WI38 (cell line): ENCODE results near the gene BEGAIN.

ENCODE experiments used
- H3K4me3 ChIP-seq: 2 replicates; pipeline ENCODE4 v1.5.1; 2011; ENCODE audit warnings: low read depth, mild to moderate bottlenecking, control low read depth, low read length
- TF ChIP-seq, protein P1 (sequence below): IDR thresholded peaks from 2 replicates; pipeline ENCODE4 v1.5.1; 2012; ENCODE audit warnings: low read depth, mild to moderate bottlenecking, control low read depth, low read length

BEGAIN gene

DNA sequence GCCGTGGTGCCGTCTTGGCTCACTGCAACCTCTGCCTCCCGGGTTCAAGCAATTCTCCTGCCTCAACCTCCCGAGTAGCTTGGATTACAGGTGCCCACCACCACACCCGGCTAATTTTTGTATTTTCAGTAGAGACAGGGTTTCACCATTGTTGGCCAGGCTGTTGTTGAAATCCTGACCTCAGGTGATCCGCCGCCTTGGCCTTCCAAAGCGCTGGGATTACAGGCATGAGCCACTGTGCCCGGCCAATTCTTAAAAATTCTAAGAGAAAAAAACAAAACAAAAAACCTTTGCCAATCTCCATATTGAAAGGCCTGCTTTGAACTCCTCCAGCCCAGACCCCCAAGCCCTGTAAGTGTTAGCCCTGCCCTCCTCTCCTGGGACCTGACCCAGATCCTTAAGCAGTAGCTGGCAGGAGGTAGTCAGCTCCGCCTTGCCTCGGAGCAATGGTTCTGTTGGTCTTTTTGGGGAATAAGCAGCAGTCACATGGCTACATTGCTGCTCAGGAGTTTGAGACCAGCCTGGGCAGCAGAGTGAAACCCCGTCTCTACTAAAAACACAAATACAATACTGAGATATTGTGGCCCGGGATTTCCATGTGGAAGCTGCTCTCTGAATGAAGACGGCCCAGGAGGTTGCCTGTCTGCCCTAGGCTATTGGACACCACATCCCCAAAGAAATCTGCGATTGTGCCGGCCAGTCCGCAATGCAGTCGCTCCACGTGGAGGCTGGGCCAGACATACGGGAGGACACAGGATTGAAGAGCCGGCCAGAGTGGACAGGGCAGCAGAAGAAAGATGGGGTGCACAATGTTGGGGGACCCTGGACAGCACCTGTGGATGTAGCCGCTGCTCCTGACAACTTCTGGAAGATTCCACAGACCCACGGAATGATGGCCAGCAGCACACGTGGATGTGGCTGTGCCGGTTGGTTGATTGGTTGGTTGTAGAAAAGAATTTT, 28.8 kb upstream of the BEGAIN start:
- TF ChIP-seq, protein P1, sequence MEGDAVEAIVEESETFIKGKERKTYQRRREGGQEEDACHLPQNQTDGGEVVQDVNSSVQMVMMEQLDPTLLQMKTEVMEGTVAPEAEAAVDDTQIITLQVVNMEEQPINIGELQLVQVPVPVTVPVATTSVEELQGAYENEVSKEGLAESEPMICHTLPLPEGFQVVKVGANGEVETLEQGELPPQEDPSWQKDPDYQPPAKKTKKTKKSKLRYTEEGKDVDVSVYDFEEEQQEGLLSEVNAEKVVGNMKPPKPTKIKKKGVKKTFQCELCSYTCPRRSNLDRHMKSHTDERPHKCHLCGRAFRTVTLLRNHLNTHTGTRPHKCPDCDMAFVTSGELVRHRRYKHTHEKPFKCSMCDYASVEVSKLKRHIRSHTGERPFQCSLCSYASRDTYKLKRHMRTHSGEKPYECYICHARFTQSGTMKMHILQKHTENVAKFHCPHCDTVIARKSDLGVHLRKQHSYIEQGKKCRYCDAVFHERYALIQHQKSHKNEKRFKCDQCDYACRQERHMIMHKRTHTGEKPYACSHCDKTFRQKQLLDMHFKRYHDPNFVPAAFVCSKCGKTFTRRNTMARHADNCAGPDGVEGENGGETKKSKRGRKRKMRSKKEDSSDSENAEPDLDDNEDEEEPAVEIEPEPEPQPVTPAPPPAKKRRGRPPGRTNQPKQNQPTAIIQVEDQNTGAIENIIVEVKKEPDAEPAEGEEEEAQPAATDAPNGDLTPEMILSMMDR: no peak
- no peak overlapping the region for H3K4me3 ChIP-seq

DNA sequence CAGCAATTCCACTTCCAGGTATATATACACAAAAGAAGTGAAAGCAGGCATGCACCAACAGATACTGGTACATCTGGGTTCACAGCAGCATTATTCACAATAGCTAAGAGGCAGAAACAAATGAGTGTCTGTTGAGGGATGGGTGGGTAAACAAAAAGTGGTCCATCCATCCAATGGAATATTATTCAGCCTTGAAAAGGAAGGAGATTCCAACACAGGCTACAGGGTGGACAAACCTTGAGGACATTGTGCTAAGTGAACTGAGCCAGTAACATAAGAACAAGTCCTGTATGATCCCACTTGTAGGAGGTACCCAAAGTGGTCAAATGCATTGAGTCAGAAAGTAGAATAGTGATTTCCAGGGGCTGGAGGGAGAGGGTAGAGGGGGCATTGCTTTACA, 27.6 kb upstream of the BEGAIN start:
- no peak overlapping the region for H3K4me3 ChIP-seq
- TF ChIP-seq, protein P1: no peak

DNA sequence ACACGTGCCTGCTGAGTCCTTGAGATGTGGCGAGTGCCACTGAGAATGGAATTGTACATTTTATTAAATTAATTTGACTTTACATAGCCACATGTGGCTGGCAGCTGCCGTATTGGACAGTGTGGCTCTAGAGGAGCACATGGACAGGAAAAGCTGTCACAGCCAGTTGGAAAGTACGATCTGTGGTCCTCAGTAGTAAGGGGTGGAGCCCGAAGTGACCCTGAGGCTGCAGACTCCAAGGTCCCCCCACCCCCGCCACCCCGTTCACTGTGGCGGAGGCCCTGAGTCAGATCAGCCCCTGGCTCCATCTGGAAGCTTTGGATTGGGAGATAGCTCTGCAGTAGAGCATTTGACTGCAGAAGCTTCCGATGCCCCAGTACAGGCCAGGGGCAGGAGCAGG, 25.8 kb upstream of the BEGAIN start:
- H3K4me3 ChIP-seq: no peak overlapping the region
- TF ChIP-seq, protein P1: no peak

DNA sequence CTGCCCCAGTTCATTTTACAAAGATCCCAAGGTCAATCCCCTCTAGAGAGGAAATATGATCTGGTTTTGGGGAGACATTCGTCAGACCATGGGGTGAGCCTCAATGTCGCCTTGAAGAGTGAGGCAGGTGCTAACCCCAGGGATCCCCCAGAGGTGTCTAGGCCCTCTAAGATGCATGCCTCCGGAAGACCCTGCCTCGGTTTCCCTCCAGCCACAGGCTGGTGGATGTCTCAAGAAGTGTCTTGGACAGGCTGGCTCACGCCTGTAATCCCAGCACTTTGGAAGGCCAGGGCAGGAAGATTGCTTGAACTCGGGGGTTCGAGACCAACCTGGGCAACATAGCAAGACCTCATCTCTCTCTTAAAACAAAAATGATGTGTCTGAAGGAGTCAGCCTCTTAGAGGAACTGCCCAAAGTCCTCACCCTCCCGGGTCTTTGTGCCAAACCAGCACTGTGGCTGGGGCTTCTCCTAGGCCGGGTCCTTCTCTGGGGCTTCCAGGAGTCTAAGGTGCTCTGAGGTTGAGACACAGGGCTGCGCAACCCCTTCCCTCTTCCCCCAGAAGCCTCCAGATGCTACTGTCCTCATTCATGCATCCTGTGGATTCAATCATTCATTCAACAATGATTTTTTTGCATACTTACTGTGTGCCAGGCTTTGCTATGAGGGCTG, 24.7 kb upstream of the BEGAIN start:
- TF ChIP-seq, protein P1: no peak

DNA sequence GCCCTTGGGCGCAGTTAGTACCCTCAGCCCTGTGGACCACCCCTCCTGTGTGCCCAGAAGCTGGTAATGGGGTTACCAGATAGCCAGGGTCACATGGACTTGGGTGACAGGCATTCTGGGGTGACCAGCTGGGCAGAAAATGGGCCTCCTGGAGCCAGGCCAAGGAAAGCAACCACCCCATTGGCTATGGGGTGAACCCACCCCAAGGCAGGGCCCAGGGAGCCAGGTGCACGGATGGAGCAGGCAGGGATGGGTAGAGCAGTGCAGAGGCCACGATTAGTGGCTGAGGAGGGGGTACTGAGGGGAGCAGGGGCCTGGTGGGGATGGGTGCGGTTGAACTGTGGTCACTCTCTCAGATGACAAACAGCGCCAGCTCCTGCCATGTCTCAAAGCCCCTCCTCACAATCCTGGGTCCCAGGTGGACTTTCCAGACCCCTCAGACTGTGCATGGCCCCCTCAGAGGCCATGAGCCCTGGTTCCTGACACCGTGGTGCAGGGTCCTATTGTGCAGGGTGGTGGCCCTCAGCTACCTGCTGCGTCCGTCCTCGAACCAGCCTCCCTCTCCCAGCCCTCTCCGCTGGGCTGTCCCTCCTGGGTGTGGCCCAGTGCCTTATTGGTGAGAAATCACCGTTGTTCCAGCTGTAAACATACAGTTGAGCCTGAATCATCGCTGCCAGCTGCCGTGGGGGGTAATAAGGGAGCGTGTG, 23.4 kb upstream of the BEGAIN start:
- H3K4me3 ChIP-seq: no peak overlapping the region
- TF ChIP-seq, protein P1: no peak

More for the DNA sequence above, 24.7 kb upstream of the BEGAIN start:
- no peak overlapping the region for H3K4me3 ChIP-seq

DNA sequence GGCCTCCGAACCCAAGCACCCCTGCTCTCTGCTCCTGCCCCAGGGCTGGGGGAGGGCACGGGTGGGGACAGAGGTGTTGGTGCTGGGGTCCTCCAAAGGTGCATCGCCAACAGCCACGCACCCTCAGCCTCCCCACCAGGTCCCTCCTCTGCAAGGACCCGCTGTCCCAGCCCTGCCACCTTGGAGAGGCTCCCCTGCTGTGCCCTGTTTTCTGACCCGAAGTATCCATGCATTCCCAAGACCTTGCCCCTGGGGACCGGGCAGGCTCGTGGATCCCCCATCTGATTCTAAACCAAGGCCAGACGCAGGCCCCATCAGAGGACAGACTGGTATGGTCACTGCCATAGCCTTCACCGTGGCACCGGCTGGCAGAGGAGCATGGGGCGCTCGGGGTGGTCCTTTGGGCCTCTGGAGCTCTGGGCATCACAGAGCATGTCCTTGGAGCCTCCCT, 22.7 kb upstream of the BEGAIN start:
- TF ChIP-seq, protein P1: no peak
- no peak overlapping the region for H3K4me3 ChIP-seq
